ENCODE measurements around the gene NGEF.

GRCh38 chr2:233031556-233032500 is 18.8 kb upstream of the NGEF start:
- TF ChIP-seq CTCF (conservative IDR thresholded peaks at IDR 0.05; ENCODE audit: low read depth, low read length) = no peak
- TF ChIP-seq EZH2phosphoT487 (IDR thresholded peaks at IDR 0.05; ENCODE audit: borderline replicate concordance, low read length) = no peak
